H1 (cell line): ENCODE measurements around the gene PTGES. TPM values are rescaled to one million over a fixed set of nuclear protein-coding genes. Genes with fewer than 3 reads are reported as not detected.

Experiments used
- CTCF ChIA-PET: fragments of 300-600 bp; sonication (Branson Sonifier 250); formaldehyde crosslinking; loops from one replicate; lab custom pipeline; 2021; ENCODE audit not compliant: partially characterized antibody; lab: Charles Lee
- POLR2A ChIA-PET: fragments of 300-600 bp; sonication (Branson Sonifier 250); formaldehyde crosslinking; loops from one replicate; lab custom pipeline; 2021; ENCODE audit warnings: inconsistent platforms; ENCODE audit not compliant: partially characterized antibody; lab: Charles Lee
- DNase-seq, 2 experiments: peaks; one replicate each; pipeline versions ENCODE4 v3.0.0 to v3.0.0-alpha.2; 2010 to 2022; ENCODE audit warnings: low spot score in 2 of 2, low read depth in 1 of 2, mixed read lengths in 1 of 2
- FAIRE-seq: peaks from 2 replicates; lab custom pipeline; 2011; peaks lifted over from hg19 to GRCh38; lab: Jason Lieb, UNC
- H2AFZ ChIP-seq: 2 replicates; pipeline ENCODE4 v1.8.1; 2012; ENCODE audit warnings: low read length, inconsistent platforms
- H2AK5ac ChIP-seq: 2 replicates; pipeline ENCODE4 v1.6.1; 2013; ENCODE audit warnings: low read depth, low read length
- H2BK120ac ChIP-seq: replicated peaks from 2 replicates; pipeline ENCODE3; 2013; ENCODE audit warnings: low read depth, low read length, inconsistent platforms
- H2BK12ac ChIP-seq: 2 replicates; pipeline ENCODE4 v1.6.1; 2013; ENCODE audit warnings: low read depth, low read length
- H2BK15ac ChIP-seq: 2 replicates; pipeline ENCODE4 v1.6.1; 2013; ENCODE audit warnings: low read length
- H2BK20ac ChIP-seq: 2 replicates; pipeline ENCODE4 v1.6.1; 2013; ENCODE audit warnings: low read length
- H2BK5ac ChIP-seq: 2 replicates; pipeline ENCODE4 v1.6.1; 2013; ENCODE audit warnings: low read depth, low read length
- H3K14ac ChIP-seq: 2 replicates; pipeline ENCODE4 v1.6.1; 2013; ENCODE audit warnings: inconsistent platforms; ENCODE audit not compliant: insufficient read length
- H3K18ac ChIP-seq: 2 replicates; pipeline ENCODE4 v1.6.1; 2013; ENCODE audit warnings: low read length; ENCODE audit errors: extremely low read depth
- H3K23ac ChIP-seq: 2 replicates; pipeline ENCODE4 v1.6.1; 2013; ENCODE audit warnings: inconsistent platforms; ENCODE audit not compliant: insufficient read length
- H3K23me2 ChIP-seq: 2 replicates; pipeline ENCODE4 v1.6.1; 2013; ENCODE audit warnings: low read depth, low read length
- H3K27ac ChIP-seq: 2 replicates; pipeline ENCODE4 v1.6.1; 2011; ENCODE audit warnings: low read depth, low read length, inconsistent platforms
- H3K27me3 ChIP-seq, 4 experiments: replicated peaks in 1 of 4; 1 replicate in 1 of 4; 2 replicates in 3 of 4; pipeline versions ENCODE4 v1.6.1 to v1.8.1; 2011 to 2013; ENCODE audit warnings: low read length in 3 of 4, mild to moderate bottlenecking in 3 of 4, inconsistent platforms in 2 of 4, mixed read lengths in 2 of 4, moderate library complexity in 1 of 4; ENCODE audit not compliant: control insufficient read depth in 3 of 4, insufficient read depth in 3 of 4; ENCODE audit errors: extremely low read depth in 1 of 4
- H3K36me3 ChIP-seq, 4 experiments: 2 replicates each; pipeline versions ENCODE4 v1.6.1 to v1.8.1; 2011 to 2013; ENCODE audit warnings: mild to moderate bottlenecking in 4 of 4, low read length in 3 of 4, moderate library complexity in 2 of 4, control low read depth in 1 of 4, inconsistent platforms in 1 of 4; ENCODE audit not compliant: insufficient read depth in 4 of 4, control insufficient read depth in 2 of 4
- H3K4ac ChIP-seq: replicated peaks from 2 replicates; pipeline ENCODE3; 2013; ENCODE audit warnings: low read length, low read depth, mixed read lengths, inconsistent platforms; ENCODE audit not compliant: insufficient read length
- H3K4me1 ChIP-seq, 4 experiments: replicated peaks in 1 of 4; 1 replicate in 1 of 4; 2 replicates in 3 of 4; pipeline versions ENCODE4 v1.6.1 to v1.8.1; 2011 to 2013; ENCODE audit warnings: low read length in 3 of 4, inconsistent platforms in 2 of 4, mixed read lengths in 1 of 4; ENCODE audit not compliant: insufficient read depth in 4 of 4, control insufficient read depth in 3 of 4
- H3K4me2 ChIP-seq, 2 experiments: 2 replicates each; pipeline versions ENCODE4 v1.6.1 to v1.8.1; 2011 to 2013; ENCODE audit warnings: low read depth in 2 of 2, low read length in 2 of 2, control low read depth in 1 of 2, inconsistent platforms in 1 of 2, mild to moderate bottlenecking in 1 of 2; ENCODE audit not compliant: insufficient read depth in 1 of 2
- H3K4me3 ChIP-seq, 4 experiments: fragments of 200-600, 300-600 bp in 1 of 4; sonication (generic), shearing (Covaris generic), sonication (Bioruptor Twin) in 1 of 4; 2 replicates each; pipeline versions ENCODE4 v1.5.1 to v1.8.1; 2011 to 2016; ENCODE audit warnings: low read length in 4 of 4, low read depth in 3 of 4, control low read depth in 2 of 4, inconsistent platforms in 2 of 4, mild to moderate bottlenecking in 2 of 4, mixed read lengths in 1 of 4, moderate library complexity in 1 of 4; ENCODE audit not compliant: insufficient read depth in 2 of 4; ENCODE audit errors: extremely low read depth in 1 of 4
- H3K56ac ChIP-seq: replicated peaks from 2 replicates; pipeline ENCODE3; 2013; ENCODE audit warnings: low read depth, mild to moderate bottlenecking, mixed read lengths, low read length, inconsistent platforms; ENCODE audit not compliant: insufficient read length
- H3K79me1 ChIP-seq: 2 replicates; pipeline ENCODE4 v1.6.1; 2013; ENCODE audit warnings: low read depth, low read length, control low read depth
- H3K79me2 ChIP-seq, 2 experiments: 2 replicates each; pipeline versions ENCODE4 v1.6.1 to v1.8.1; 2012 to 2013; ENCODE audit warnings: low read length in 2 of 2, mild to moderate bottlenecking in 2 of 2, inconsistent platforms in 1 of 2; ENCODE audit not compliant: insufficient read depth in 2 of 2, control insufficient read depth in 1 of 2
- H3K9ac ChIP-seq, 4 experiments: replicated peaks in 1 of 4; 1 replicate in 1 of 4; 2 replicates in 3 of 4; pipeline versions ENCODE4 v1.6.1 to v1.8.1; 2011 to 2013; ENCODE audit warnings: low read depth in 3 of 4, low read length in 3 of 4, control low read depth in 2 of 4, mild to moderate bottlenecking in 2 of 4, moderate library complexity in 2 of 4, inconsistent platforms in 1 of 4; ENCODE audit errors: extremely low read depth in 1 of 4
- H3K9me3 ChIP-seq, 2 experiments: 2 replicates each; pipeline versions ENCODE4 v1.6.1 to v1.8.1; 2012 to 2013; ENCODE audit warnings: mild to moderate bottlenecking in 2 of 2, moderate library complexity in 2 of 2, control low read depth in 1 of 2, inconsistent platforms in 1 of 2, low read depth in 1 of 2, low read length in 1 of 2, mixed read lengths in 1 of 2; ENCODE audit not compliant: insufficient read depth in 2 of 2
- H4K20me1 ChIP-seq, 2 experiments: replicated peaks in 1 of 2; 2 replicates each; pipeline versions ENCODE3 to v1.8.1; 2011 to 2013; ENCODE audit warnings: inconsistent platforms in 2 of 2, low read length in 2 of 2, mild to moderate bottlenecking in 1 of 2; ENCODE audit not compliant: insufficient read depth in 2 of 2, control insufficient read depth in 1 of 2
- H4K5ac ChIP-seq: 2 replicates; pipeline ENCODE4 v1.6.1; 2013; ENCODE audit warnings: low read length, low read depth, mixed read lengths, inconsistent platforms; ENCODE audit not compliant: insufficient read length
- H4K8ac ChIP-seq: 2 replicates; pipeline ENCODE4 v1.8.0; 2013; ENCODE audit warnings: mild to moderate bottlenecking, moderate library complexity, low read length, inconsistent platforms; ENCODE audit not compliant: insufficient read depth; ENCODE audit errors: extremely low read depth
- H4K91ac ChIP-seq: replicated peaks from 2 replicates; pipeline ENCODE3; 2013; ENCODE audit warnings: low read length, mixed read lengths, inconsistent platforms; ENCODE audit not compliant: insufficient read length
- CEBPB ChIP-seq: IDR thresholded peaks from 2 replicates; pipeline ENCODE4 v1.6.1; 2012; ENCODE audit warnings: low read depth, low read length
- HDAC2 ChIP-seq, 2 experiments: fragments of 300-600 bp in 1 of 2; sonication (generic) in 1 of 2; IDR thresholded peaks; 2 replicates each; pipeline ENCODE4 v1.6.1; 2011 to 2012; ENCODE audit warnings: low read depth in 2 of 2, low read length in 2 of 2, mild to moderate bottlenecking in 2 of 2, moderate library complexity in 2 of 2, borderline replicate concordance in 1 of 2, inconsistent platforms in 1 of 2
- JUND ChIP-seq: IDR thresholded peaks from 2 replicates; pipeline ENCODE4 v1.6.1; 2011; ENCODE audit warnings: mild to moderate bottlenecking, improper control_type of control experiment, low read length
- KDM4A ChIP-seq: IDR thresholded peaks from one replicate; pipeline ENCODE4 v1.7.1; 2012; ENCODE audit warnings: low read depth, mild to moderate bottlenecking, moderate library complexity, low read length, inconsistent platforms; ENCODE audit not compliant: severe bottlenecking
- NRF1 ChIP-seq: IDR thresholded peaks from 2 replicates; pipeline ENCODE4 v1.6.1; 2011; ENCODE audit warnings: mild to moderate bottlenecking, low read depth, low read length, improper control_type of control experiment
- RAD21 ChIP-seq, 2 experiments: IDR thresholded peaks in 1 of 2; conservative IDR thresholded peaks in 1 of 2; 2 replicates each; pipeline ENCODE4 v1.6.1; 2011; ENCODE audit warnings: low read depth in 2 of 2, low read length in 2 of 2, improper control_type of control experiment in 1 of 2, inconsistent platforms in 1 of 2, mild to moderate bottlenecking in 1 of 2, moderate library complexity in 1 of 2
- RXRA ChIP-seq: IDR thresholded peaks from 2 replicates; pipeline ENCODE4 v1.6.1; 2011; ENCODE audit warnings: low read depth, mild to moderate bottlenecking, low read length, moderate library complexity; ENCODE audit not compliant: insufficient read depth
- SP1 ChIP-seq: IDR thresholded peaks from 2 replicates; pipeline ENCODE4 v1.6.1; 2011; ENCODE audit warnings: low read depth, low read length
- SRF ChIP-seq: IDR thresholded peaks from 2 replicates; pipeline ENCODE4 v1.6.1; 2011; ENCODE audit warnings: mild to moderate bottlenecking, low read depth, low read length, moderate library complexity
- TBP ChIP-seq: IDR thresholded peaks from 2 replicates; pipeline ENCODE4 v1.6.1; 2011; ENCODE audit warnings: low read depth, low read length, improper control_type of control experiment
- TEAD4 ChIP-seq: IDR thresholded peaks from 2 replicates; pipeline ENCODE4 v1.6.1; 2012; ENCODE audit warnings: low read depth, low read length, inconsistent platforms, mixed read lengths
- WGBS, 2 experiments: shearing (Covaris generic) in 1 of 2; methylation state at CpG; one replicate each; pipeline versions ENCODE4 v1.1.6 to v1.1.7; 2013 to 2015; ENCODE audit warnings: low lambda C conversion rate in 2 of 2, mixed read lengths in 2 of 2, inconsistent platforms in 1 of 2, low coverage in 1 of 2, missing lambda C conversion rate in 1 of 2; ENCODE audit not compliant: insufficient replicate concordance in 2 of 2, insufficient coverage in 1 of 2, insufficient read length in 1 of 2; ENCODE audit errors: extremely low coverage in 1 of 2, missing lambda C conversion rate in 1 of 2; 5-methylcytosine and 5-hydroxymethylcytosine counted together
- polyA plus RNA-seq, 7 experiments: library from polyadenylated mRNA; depleted of rRNA in 3 of 7; stranded (reverse) in 5 of 7; unstranded in 2 of 7; fragments of >200 nt in 5 of 7; fragments of 200-250 nt in 2 of 7; gene quantifications; 1 replicate in 5 of 7; 2 replicates in 1 of 7; 4 replicates in 1 of 7; pipeline versions ENCODE4 v1.2.1 to v1.2.3, GENCODE V29; 2011 to 2013; ENCODE audit warnings: missing spikeins in 2 of 7, mixed read lengths in 2 of 7
- total RNA-seq: library from RNA; stranded (reverse); fragmentation: NEBNext Ultra II Directional; extraction: Animal tissue kit (Norgen Biotek cat#: 25700); gene quantifications from 2 replicates; pipeline ENCODE4 v1.2.1, GENCODE V29; 2021
- TF ChIP-seq, protein P1 (sequence below): IDR thresholded peaks from 2 replicates; pipeline ENCODE4 v1.6.1; 2011; ENCODE audit warnings: low read length, improper control_type of control experiment

Gene PTGES
- total and polyA plus RNA-seq, 2 of the 8 experiments (the other 6 are each of a cell fraction or from before 2014, with no cell fraction given), result 3.2 to 5.1 TPM

DNA sequence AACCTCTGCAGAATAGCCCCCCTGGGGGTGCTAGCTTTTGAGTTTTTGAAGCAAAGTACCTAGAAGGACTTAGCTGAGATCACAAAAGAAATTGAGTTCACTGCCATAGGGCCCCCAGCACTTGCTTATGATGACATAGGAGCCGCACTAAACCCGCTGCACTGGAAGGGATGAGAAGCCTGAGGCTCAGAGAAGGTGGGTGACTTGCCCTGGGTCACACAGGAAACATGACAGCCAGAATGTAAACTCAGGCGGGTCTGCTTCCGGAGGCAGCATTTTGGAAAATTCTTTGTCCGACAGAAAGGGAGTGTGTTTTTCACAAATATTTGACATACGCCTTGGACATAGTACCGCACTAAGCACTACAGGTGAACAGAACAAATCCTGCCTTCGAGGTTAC lies 41.7 kb upstream of the PTGES start:
- Histone ChIP-seq H2BK120ac (no peak overlapping the region), H2BK20ac (no peak overlapping the region), H3K56ac (no peak overlapping the region), H3K23ac (no peak overlapping the region), H2BK15ac (no peak overlapping the region), H2AK5ac (peak overlapping the region; percentile 8; the same call in 1 of the 2 replicates), H3K36me3 (no peaks in the 10 kb centered on the region), H3K9ac (no peak overlapping the region), H4K91ac (no peak overlapping the region), H3K18ac (no peak overlapping the region), H3K23me2 (no peaks in the 10 kb centered on the region), H3K4me3 (no peak overlapping the region), H4K20me1 (no peaks in the 10 kb centered on the region), H4K8ac (no peak overlapping the region), H3K14ac (no peak overlapping the region), H3K4me2 (no peak overlapping the region), H2BK12ac (no peak overlapping the region), H3K27ac (no peak overlapping the region), H3K79me1 (no peaks in the 10 kb centered on the region), H3K4ac (no peak overlapping the region), H2AFZ (no peak overlapping the region), H3K79me2 (no peaks in the 10 kb centered on the region), H2BK5ac (no peak overlapping the region), H4K5ac (no peak overlapping the region), H3K4me1 (no peaks in the 10 kb centered on the region), H3K27me3 (peaks cover 0 to 4% (median 0%) of the 10 kb centered on the region in 4 experiments; a peak in 1 of 7 replicates), H3K9me3 (no peaks in the 10 kb centered on the region)
- CTCF ChIA-PET, result interaction anchor here (0.9 to 2.3 kb wide), 3 partner anchors 10 to 74 kb away, joined by 3 to 6 read pairs (median 4); no protein-coding TSS in a partner anchor
- no peak for DNase-seq
- no peak for FAIRE-seq
- 92% methylated on average over 8 of the region's 8 CpGs; no CpG with 5 or more reads in 1 of the 2 experiments for WGBS, 2 experiments
- POLR2A ChIA-PET, result no interaction called here
- TF ChIP-seq HDAC2 (IDR thresholded peaks at IDR 0.05; ENCODE audit: borderline replicate concordance in 1 of 2, low read depth in 2 of 2, low read length in 2 of 2), result no peak
- no peak for TF ChIP-seq NRF1
- TF ChIP-seq SP1, result no peak
- TF ChIP-seq RAD21 (IDR thresholded peaks at IDR 0.05 in 1 of 2, conservative IDR thresholded peaks at IDR 0.05 in 1 of 2; ENCODE audit: low read depth in 2 of 2, low read length in 2 of 2), result no peak
- TF ChIP-seq KDM4A, result no peak
- no peak for TF ChIP-seq SRF
- no peak for TF ChIP-seq JUND
- no peak for TF ChIP-seq TEAD4
- TF ChIP-seq, protein P1, sequence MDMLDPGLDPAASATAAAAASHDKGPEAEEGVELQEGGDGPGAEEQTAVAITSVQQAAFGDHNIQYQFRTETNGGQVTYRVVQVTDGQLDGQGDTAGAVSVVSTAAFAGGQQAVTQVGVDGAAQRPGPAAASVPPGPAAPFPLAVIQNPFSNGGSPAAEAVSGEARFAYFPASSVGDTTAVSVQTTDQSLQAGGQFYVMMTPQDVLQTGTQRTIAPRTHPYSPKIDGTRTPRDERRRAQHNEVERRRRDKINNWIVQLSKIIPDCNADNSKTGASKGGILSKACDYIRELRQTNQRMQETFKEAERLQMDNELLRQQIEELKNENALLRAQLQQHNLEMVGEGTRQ, result no peak
- TF ChIP-seq RXRA, result no peak
- no peak for TF ChIP-seq TBP
- no peak for TF ChIP-seq CEBPB
